ENCODE data around the gene DRC3. TPM values are rescaled to one million over a fixed set of nuclear protein-coding genes. Genes with fewer than 3 reads are reported as not detected.
A peak's percentile ranks its signal among the peaks of the same experiment; 100 is the strongest.

The DRC3 gene
- total RNA-seq, 1 experiment from 2014 or later: 1.0 TPM

GRCh38 chr17:17947966-17948365, 24.7 kb upstream of the DRC3 start:
- ChIA-PET POLR2A (ENCODE audit: low non-redundant PET) (no interaction called here), CTCF (no interaction called here)
- no peak overlapping the region for H3K27ac ChIP-seq (ENCODE audit: low read depth, low read length, poor library complexity, severe bottlenecking)
- H3K27me3 ChIP-seq (replicated peaks; ENCODE audit: insufficient read depth, low read depth, low read length, poor library complexity): no peaks in the 10 kb centered on the region
- intact Hi-C loops (cut with micrococcal nuclease; ENCODE audit: unreplicated experiment): no loop called here
- no peak for DNase-seq (ENCODE audit: low spot score)
- peaks cover 18% of the 10 kb centered on the region for H3K4me1 ChIP-seq (ENCODE audit: insufficient read depth, low read length, poor library complexity, severe bottlenecking)
- no peaks in the 10 kb centered on the region for H3K9me3 ChIP-seq (ENCODE audit: low read depth, low read length, poor library complexity, severe bottlenecking)
- BruUV-seq (replicated peaks): no TSS peak
- H3K4me3 ChIP-seq (ENCODE audit: low read depth, low read length, poor library complexity, severe bottlenecking): no peak overlapping the region
- no peak for TF ChIP-seq EZH2 (IDR thresholded peaks at IDR 0.05; ENCODE audit: borderline replicate concordance, low read depth, low read length, poor library complexity, severe bottlenecking)
- TF ChIP-seq, protein P1, sequence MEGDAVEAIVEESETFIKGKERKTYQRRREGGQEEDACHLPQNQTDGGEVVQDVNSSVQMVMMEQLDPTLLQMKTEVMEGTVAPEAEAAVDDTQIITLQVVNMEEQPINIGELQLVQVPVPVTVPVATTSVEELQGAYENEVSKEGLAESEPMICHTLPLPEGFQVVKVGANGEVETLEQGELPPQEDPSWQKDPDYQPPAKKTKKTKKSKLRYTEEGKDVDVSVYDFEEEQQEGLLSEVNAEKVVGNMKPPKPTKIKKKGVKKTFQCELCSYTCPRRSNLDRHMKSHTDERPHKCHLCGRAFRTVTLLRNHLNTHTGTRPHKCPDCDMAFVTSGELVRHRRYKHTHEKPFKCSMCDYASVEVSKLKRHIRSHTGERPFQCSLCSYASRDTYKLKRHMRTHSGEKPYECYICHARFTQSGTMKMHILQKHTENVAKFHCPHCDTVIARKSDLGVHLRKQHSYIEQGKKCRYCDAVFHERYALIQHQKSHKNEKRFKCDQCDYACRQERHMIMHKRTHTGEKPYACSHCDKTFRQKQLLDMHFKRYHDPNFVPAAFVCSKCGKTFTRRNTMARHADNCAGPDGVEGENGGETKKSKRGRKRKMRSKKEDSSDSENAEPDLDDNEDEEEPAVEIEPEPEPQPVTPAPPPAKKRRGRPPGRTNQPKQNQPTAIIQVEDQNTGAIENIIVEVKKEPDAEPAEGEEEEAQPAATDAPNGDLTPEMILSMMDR (conservative IDR thresholded peaks at IDR 0.05; ENCODE audit: low read depth, low read length): no peak
- no peaks in the 10 kb centered on the region for H3K36me3 ChIP-seq (ENCODE audit: insufficient read depth, low read length, poor library complexity, severe bottlenecking)

DNA sequence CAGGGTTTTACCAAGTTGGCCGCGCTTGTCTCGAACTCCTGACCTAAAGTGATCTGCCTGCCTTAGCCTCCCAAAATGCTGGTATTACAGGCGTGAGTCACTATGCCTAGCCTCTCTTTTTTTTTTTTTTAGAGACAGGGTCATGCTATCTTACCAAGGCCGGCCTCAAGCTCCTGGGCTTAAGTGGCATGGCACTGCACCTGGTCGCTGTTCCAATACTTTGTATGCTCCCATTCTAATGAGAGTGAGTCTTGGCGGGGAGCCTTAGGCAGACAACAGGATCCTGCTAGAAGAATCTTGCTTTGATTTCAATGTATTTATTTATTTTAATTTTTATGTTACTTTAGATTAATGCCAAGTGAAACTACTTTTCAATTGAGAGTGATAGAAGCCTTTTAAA, 22.3 kb upstream of the DRC3 start:
- intact Hi-C loops (cut with micrococcal nuclease; ENCODE audit: unreplicated experiment): no loop called here
- BruUV-seq (replicated peaks): no TSS peak
- Histone ChIP-seq H3K27ac (ENCODE audit: low read depth, low read length, poor library complexity, severe bottlenecking) (no peak overlapping the region), H3K4me3 (ENCODE audit: low read depth, low read length, poor library complexity, severe bottlenecking) (no peak overlapping the region), H3K4me1 (ENCODE audit: insufficient read depth, low read length, poor library complexity, severe bottlenecking) (peaks cover 3% of the 10 kb centered on the region), H3K36me3 (ENCODE audit: insufficient read depth, low read length, poor library complexity, severe bottlenecking) (no peaks in the 10 kb centered on the region), H3K27me3 (replicated peaks; ENCODE audit: insufficient read depth, low read depth, low read length, poor library complexity) (no peaks in the 10 kb centered on the region), H3K9me3 (ENCODE audit: low read depth, low read length, poor library complexity, severe bottlenecking) (no peaks in the 10 kb centered on the region)
- POLR2A ChIA-PET (ENCODE audit: low non-redundant PET): no interaction called here
- CTCF ChIA-PET: no interaction called here
- DNase-seq (ENCODE audit: low spot score): no peak
- TF ChIP-seq EZH2 (IDR thresholded peaks at IDR 0.05; ENCODE audit: borderline replicate concordance, low read depth, low read length, poor library complexity, severe bottlenecking): no peak
- TF ChIP-seq, protein P1 (conservative IDR thresholded peaks at IDR 0.05; ENCODE audit: low read depth, low read length): no peak

DNA sequence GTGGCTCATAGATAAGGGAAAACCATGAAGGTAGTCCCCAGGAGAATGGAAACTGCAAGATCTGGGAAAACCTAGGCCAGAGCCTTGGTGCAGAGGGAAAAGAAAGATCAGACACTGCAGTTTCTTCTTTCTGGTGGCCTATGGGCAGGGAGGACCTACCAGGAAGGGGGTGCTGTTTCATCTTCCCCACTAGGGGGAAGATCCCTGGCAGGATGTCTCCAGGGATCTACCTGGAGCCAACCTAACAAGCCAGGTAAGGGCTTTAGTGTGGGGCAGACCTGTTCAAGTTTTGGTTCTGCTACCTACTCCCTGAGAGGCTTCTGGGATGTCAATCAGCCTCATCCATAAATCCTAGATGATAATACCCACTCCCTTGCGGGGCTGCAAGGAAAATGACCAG, 21.9 kb upstream of the DRC3 start:
- TF ChIP-seq, protein P1 (conservative IDR thresholded peaks at IDR 0.05; ENCODE audit: low read depth, low read length): 0 out of 2 replicates have a peak, but pooled peaks have one; percentile 17
- TF ChIP-seq EZH2 (IDR thresholded peaks at IDR 0.05; ENCODE audit: borderline replicate concordance, low read depth, low read length, poor library complexity, severe bottlenecking): no peak
- no TSS peak for BruUV-seq (replicated peaks)
- no peaks in the 10 kb centered on the region for H3K27me3 ChIP-seq (replicated peaks; ENCODE audit: insufficient read depth, low read depth, low read length, poor library complexity)
- intact Hi-C loops (cut with micrococcal nuclease; ENCODE audit: unreplicated experiment): no loop called here
- CTCF ChIA-PET: no interaction called here
- no peaks in the 10 kb centered on the region for H3K36me3 ChIP-seq (ENCODE audit: insufficient read depth, low read length, poor library complexity, severe bottlenecking)
- POLR2A ChIA-PET (ENCODE audit: low non-redundant PET): no interaction called here
- DNase-seq (ENCODE audit: low spot score): no peak
- H3K9me3 ChIP-seq (ENCODE audit: low read depth, low read length, poor library complexity, severe bottlenecking): no peaks in the 10 kb centered on the region
- H3K4me3 ChIP-seq (ENCODE audit: low read depth, low read length, poor library complexity, severe bottlenecking): no peak overlapping the region
- peaks cover 3% of the 10 kb centered on the region for H3K4me1 ChIP-seq (ENCODE audit: insufficient read depth, low read length, poor library complexity, severe bottlenecking)
- H3K27ac ChIP-seq (ENCODE audit: low read depth, low read length, poor library complexity, severe bottlenecking): no peak overlapping the region
